Natural killer cell (primary cell): ENCODE measurements around the gene PXMP2. TPM values are rescaled to one million over a fixed set of nuclear protein-coding genes. Genes with fewer than 3 reads are reported as not detected.

Experiments
- ATAC-seq, 3 donors: fragments of 150-1000 bp in 2 of 3; fragments of 200-7000 bp in 1 of 3; cut with Tn5 transposase; 1 replicate in 1 of 3; 2 replicates in 2 of 3; pipeline ENCODE4 v1.10.0; 2021; ENCODE audit warnings: mild to moderate bottlenecking in 2 of 3, moderate library complexity in 2 of 3
- DNase-seq, 2 donors: peaks; one replicate each; pipeline versions ENCODE4 v3.0.0 to v3.0.0-alpha.2; 2013 to 2021; ENCODE audit warnings: mixed read lengths in 1 of 2
- H3K27ac ChIP-seq: one replicate; pipeline ENCODE4 v1.5.1; 2013; ENCODE audit warnings: mild to moderate bottlenecking, low read length
- H3K27me3 ChIP-seq: one replicate; pipeline ENCODE4 v1.6.1; 2013; ENCODE audit warnings: low read length; ENCODE audit not compliant: control insufficient read depth, insufficient read depth
- H3K36me3 ChIP-seq: one replicate; pipeline ENCODE4 v1.6.1; 2013; ENCODE audit warnings: low read length; ENCODE audit not compliant: control insufficient read depth, insufficient read depth
- H3K4me1 ChIP-seq: one replicate; pipeline ENCODE4 v1.6.1; 2013; ENCODE audit warnings: low read length; ENCODE audit not compliant: control insufficient read depth, insufficient read depth
- H3K4me3 ChIP-seq: one replicate; pipeline ENCODE4 v1.5.1; 2013; ENCODE audit warnings: low read length
- H3K9me3 ChIP-seq: one replicate; pipeline ENCODE4 v1.6.1; 2013; ENCODE audit warnings: low read length; ENCODE audit not compliant: control insufficient read depth, insufficient read depth
- H3K27ac Mint-ChIP-seq, 2 donors: one replicate each; pipeline ENCODE4 v1.8.0; 2022; ENCODE audit warnings: mild to moderate bottlenecking in 2 of 2, mixed read lengths in 2 of 2, moderate library complexity in 1 of 2
- H3K27me3 Mint-ChIP-seq, 2 donors: one replicate each; pipeline ENCODE4 v1.8.0; 2022; ENCODE audit warnings: low read depth in 2 of 2, mixed read lengths in 2 of 2
- H3K36me3 Mint-ChIP-seq: one replicate; pipeline ENCODE4 v1.8.0; 2022; ENCODE audit warnings: mixed read lengths
- H3K4me1 Mint-ChIP-seq, 2 donors: one replicate each; pipeline ENCODE4 v1.8.0; 2022; ENCODE audit warnings: mixed read lengths in 2 of 2
- H3K4me3 Mint-ChIP-seq: one replicate; pipeline ENCODE4 v1.8.0; 2022; ENCODE audit warnings: mild to moderate bottlenecking, moderate library complexity, mixed read lengths
- H3K9me3 Mint-ChIP-seq, 2 donors: one replicate each; pipeline ENCODE4 v1.8.0; 2022; ENCODE audit warnings: mixed read lengths in 2 of 2
- CTCF ChIP-seq: fragments of 200-600 bp; IDR thresholded peaks from one replicate; pipeline ENCODE4 v1.8.0; 2022; ENCODE audit warnings: antibody characterized with exemption
- WGBS: methylation state at CpG from one replicate; pipeline ENCODE4 v1.1.7; 2013; ENCODE audit warnings: missing lambda C conversion rate; ENCODE audit not compliant: insufficient coverage; 5-methylcytosine and 5-hydroxymethylcytosine counted together
- intact Hi-C: fragments of 100-400 bp; cut with micrococcal nuclease; formaldehyde crosslinking; loops from one replicate; pipeline ENCODE4 v1.14.2; 2022
- total RNA-seq, 4 donors: library from RNA; stranded (reverse); fragments of 120-200 nt in 1 of 4; gene quantifications; one replicate each; pipeline versions ENCODE4 v1.2.3 to v1.2.4, GENCODE V29; 2013 to 2022

PXMP2 gene
- total RNA-seq, 3 donors from 2014 or later (not counting 1 experiment from before 2014, with no cell fraction given), result 3.6 to 6.2 (median 5.1) TPM

DNA sequence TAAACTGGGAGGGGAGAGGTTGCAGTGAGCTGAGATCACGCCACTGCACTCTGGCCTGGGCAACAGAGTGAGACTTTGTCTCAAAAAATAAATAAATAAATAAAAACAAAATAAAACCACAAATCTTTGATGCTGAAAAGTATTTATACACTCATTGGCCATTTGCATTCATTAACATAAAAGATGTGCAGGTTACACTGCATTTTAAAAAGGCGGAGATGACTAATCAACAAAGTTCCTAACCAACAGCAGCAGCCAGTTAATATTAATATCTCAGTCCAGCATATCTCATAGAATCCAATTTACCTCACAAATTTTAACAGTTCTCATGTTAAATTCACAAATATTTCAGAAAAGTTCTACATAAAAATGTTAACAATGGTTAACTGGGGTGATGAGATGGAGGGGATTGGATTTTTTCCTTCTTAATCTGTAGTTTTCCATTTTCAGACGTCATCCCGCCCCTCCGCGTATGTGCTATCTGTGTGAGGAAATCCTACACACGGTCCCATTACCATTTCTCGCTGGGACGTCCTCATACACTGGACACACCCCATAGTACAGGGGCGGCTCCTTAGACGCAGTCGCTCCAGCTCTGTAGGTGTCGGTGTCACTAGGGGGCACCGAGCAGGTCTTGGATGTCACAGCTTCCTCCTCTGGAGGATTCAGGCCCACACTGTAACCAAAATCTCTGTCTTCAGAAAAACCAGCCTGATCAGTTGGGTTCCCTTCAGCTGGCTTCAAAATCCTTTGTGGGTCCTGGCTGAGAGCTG lies 67.0 kb downstream of the PXMP2 start:
- no peak for DNase-seq
- H3K27ac ChIP-seq, result no peak overlapping the region
- H3K4me1 ChIP-seq, result no peaks in the 10 kb centered on the region
- no peaks in the 10 kb centered on the region for H3K9me3 Mint-ChIP-seq
- no peaks in the 10 kb centered on the region for H3K9me3 ChIP-seq
- H3K36me3 Mint-ChIP-seq, result no peaks in the 10 kb centered on the region
- intact Hi-C loops, result no loop called here
- H3K27me3 ChIP-seq, result no peaks in the 10 kb centered on the region
- no peak overlapping the region for H3K4me3 ChIP-seq
- H3K27ac Mint-ChIP-seq, result no peak overlapping the region
- peaks cover 32% of the 10 kb centered on the region for H3K36me3 ChIP-seq
- no peak for TF ChIP-seq CTCF
- H3K4me3 Mint-ChIP-seq, result no peak overlapping the region
- H3K27me3 Mint-ChIP-seq, result no peaks in the 10 kb centered on the region
- WGBS, result 93% methylated on average over 13 of the region's 14 CpGs
- ATAC-seq, result no peak
- H3K4me1 Mint-ChIP-seq, result peaks cover 5% of the 10 kb centered on the region in 2 donors

Other genes with a start within 250 kb of the PXMP2 start
- gene FBRSL1, start 197.4 kb upstream of the PXMP2 start, total RNA-seq, result 10 to 100 TPM; 67.5 to 78.0 (median 76.2) TPM
- gene LRCOL1, start 77.0 kb upstream of the PXMP2 start, total RNA-seq, result not detected
- not detected for gene P2RX2, start 68.8 kb upstream of the PXMP2 start, total RNA-seq
- 10 to 100 TPM; 58.7 to 66.0 (median 65.0) TPM for gene POLE, start 245 bp upstream of the PXMP2 start, total RNA-seq
- gene PGAM5, start 23.3 kb downstream of the PXMP2 start, total RNA-seq, result 10 to 100 TPM; 19.7 to 30.2 (median 21.9) TPM
- 10 to 100 TPM; 67.3 to 86.4 (median 84.6) TPM for gene ANKLE2, start 74.2 kb downstream of the PXMP2 start, total RNA-seq
- 10 to 100 TPM; 39.1 to 54.3 (median 50.9) TPM for gene GOLGA3, start 141.3 kb downstream of the PXMP2 start, total RNA-seq
- gene CHFR, start 200.0 kb downstream of the PXMP2 start, total RNA-seq, result 100 to 1,000 TPM; 161 to 170 (median 168) TPM